Measurements from ENCODE around the gene CADPS2.

The CADPS2 gene

DNA sequence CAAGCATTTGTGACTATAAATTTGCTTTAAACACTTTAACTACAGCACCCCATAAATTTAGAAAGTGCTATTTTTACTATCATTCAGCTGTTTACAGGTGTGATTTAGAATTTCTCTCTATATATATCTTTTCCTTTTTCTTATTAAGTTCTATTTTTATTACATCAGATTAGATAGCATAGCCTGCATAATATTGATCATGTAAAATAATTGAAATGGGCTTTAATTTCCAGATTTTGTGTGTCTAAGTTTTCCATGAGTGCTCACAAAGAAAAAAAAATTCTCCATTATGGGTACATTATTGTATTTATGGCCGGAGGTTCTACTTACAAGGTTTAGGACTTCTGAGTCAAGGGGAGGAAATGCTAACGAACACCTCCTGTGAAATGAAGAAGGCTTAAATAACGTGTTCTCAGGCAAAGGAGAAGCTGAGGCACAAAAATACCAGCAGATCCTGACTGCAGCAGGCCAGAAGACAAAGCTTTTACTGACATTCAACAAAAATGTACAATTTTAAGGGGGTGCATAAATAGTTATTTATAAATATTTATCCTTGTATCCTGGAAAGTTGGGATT lies 301.5 kb downstream of the CADPS2 start:
- no peak for DNase-seq

DNA sequence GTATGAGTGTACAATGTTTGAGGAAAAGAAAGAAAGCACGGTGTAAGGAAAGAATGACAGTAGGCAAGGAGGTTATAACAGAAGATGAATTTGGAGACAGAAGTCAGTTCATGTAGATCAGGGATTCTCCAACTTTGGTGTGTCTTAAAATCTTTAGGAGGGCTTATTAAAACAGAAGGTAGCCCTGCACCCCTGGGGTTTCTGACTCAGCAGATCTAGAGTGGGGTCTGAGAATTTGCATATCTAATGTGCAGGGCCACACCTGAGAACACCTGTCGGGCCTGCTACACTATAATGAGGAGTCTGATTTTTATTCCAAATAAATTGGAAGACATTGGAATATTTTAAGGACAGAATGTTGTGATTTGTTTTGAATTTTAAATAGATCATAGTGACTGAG lies 307.9 kb downstream of the CADPS2 start:
- no peak for DNase-seq

DNA sequence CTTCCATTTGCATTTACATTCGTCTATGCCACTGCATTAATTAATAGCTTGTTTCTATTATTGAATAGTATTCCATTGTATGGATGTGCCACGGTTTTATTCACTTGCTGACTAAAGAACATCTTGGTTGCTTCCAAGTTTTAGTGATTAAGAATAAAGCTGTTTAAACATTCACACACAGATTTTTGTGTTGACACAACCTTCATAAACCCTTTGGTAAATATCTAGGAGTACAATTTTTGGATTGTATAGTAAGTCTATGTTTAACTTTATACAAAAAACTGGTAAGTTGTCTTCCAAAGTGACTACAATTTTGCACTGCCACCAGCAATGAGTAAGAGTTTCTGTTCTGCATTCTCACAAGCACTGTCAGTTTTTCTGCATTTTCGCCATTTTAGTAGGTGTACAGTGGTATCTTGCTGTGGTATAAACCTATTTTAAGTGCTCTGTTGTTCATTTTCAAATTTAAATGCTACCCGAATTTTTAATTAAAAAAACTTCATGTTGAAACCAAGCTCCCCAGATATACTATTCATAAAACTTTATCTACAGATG lies 308.7 kb downstream of the CADPS2 start:
- no peak for DNase-seq

DNA sequence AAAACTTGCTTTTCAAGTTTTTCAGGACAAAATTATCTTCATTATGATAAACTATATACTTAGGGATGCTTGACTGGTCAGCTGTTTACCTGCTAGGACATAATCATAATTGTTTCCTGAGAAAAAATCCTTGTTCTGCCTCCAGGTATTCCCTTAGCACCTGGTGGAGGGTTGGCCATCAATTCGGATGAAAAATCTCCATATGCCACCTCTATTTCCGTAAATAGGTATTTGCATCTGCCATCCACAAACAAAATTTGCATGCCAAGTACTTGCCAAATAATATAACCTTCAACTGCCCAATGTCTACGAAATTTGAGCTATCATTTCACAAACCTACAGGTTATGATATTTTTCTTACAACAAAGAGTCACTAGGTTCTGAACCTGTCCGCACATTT lies 313.6 kb downstream of the CADPS2 start:
- DNase-seq: no peak

DNA sequence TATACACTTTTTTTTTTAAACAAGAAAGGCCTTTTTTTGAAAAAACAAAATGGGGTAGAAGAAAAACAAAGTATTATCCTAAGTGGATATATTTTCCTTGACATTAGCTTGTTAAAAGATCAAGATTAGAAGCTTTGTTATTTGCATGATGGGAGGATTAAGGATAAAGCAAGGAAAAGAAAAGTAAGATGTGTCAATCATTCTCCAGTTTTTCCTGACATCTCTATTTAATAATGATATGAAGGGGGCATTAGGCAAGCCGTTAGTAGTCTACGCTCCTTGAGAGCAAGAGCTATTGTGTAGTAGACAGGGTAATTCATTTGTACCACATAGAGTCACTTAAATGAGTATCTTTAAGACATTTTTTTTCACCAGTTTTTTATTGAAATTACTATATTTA lies 324.9 kb downstream of the CADPS2 start:
- DNase-seq: no peak

DNA sequence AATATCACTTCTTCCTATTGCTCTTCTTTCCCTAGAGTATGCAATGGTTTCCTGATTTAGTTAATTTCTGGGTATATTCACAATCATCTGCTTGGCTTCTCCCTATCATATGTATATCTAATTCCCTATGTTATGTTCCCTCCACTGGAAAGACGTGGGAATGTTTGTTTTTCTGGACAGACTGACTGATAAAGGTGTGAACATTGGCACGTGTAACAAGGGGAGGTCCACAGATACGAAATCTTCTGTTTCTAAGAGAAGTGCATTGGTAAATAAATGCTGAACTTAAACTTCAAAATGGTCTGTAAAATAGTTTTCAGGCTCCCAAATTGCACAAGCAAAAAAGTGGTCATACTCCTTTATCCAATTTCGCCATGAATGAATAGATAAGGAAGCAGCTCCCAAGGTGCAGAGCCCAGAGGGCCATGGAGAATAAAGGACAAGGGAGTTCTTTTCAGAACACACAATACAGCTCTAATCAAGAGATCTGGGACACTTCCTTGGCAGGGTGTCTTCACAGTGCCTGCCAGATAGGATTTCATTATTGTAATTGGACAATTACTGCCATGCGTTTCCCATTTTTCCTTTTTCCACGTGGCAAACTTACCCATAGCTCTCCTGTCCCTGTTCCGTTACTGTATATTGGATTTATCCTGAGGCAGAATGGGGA lies 329.3 kb downstream of the CADPS2 start:
- no peak for DNase-seq

DNA sequence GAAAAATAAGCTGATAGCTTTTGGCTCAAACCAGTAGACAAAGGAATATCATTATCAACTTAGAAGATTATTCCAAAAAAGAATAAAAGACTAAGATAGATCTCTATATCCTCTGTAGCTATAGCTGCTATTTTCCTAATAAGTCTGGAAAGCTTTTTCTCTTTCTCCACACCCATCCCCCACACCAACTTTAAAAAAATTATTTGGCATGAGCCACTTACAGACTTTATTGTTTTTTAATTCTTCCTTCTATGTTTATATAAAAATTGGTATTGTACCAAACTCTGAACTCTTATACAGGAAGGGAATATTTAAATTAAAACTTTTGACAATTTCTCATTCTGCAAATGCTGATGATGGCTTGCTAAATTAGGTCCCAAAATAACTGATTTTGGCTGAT lies 330.0 kb downstream of the CADPS2 start:
- DNase-seq: no peak

DNA sequence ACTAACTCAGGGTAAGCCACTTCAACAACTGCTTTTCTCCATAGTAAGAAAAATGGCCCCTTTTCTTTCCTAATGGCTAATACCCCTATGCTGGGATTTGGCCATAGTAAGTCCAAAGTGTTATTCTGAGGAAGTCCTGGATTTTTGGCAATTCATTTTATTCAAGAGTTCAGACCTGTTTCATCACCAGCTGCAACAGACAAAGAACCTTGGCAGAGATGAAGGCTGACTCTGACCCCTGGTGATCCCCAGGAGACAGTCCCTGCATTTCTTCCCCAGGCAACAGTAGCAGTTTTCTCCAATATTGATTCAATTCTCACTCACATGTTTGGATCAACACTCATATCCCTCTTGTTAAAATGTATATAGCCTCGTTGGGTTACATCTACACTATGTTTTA lies 332.5 kb downstream of the CADPS2 start:
- DNase-seq: no peak

DNA sequence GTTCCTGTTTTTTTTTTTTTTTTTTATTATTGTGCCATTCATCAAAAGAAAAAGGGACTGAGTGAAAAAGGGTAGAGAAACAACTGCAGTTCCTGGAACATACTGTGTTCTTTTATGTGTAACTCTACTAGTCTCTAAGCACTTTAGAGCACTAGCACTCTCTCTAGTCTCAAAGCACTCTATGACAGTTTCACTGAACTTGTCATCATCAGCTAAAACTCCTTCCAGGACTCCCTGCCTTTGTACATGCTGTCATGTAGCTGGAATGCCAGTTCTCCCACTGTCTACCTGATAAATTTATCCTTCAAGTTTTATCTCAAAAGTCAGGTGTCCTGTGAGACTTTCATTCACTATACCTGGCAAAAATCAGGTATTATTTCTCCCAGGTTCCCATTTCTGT lies 333.5 kb downstream of the CADPS2 start:
- no peak for DNase-seq

DNA sequence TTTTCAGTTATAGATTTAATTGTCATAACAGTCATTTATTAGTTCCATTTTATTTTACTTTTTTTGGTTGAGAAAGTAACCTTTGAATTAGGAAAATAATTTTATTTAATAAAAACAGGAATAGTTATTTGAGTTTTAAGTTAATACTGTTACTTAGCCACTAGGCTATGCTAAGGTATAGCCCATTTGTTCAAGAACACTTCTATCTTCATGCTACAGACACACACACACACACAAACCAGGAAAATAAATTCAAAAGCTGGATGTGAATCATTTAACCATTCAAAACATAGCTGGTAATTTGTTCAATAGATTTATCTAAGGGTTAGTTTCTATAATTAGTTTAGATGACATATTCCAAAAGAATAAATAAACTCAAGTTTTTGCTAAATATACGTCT lies 335.7 kb downstream of the CADPS2 start:
- no peak for DNase-seq

DNA sequence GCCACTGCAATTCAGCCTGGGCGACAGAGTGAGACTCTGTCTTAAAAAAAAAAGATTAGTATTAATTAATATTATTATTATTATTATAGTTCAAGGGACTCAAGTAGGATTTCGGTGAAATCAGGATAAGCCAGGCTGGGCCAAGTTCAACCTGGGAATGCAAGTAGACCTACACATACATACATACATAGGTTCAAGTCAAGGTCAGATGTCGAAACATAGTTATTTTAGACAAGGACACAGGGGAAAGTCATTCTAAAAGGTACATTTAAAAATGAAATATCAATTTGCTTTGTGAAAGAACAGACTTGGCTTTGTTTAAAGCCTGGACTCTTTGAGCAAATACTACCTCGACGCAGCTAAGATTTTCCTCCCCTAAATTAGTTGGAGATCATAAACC lies 336.7 kb downstream of the CADPS2 start:
- DNase-seq: no peak

DNA sequence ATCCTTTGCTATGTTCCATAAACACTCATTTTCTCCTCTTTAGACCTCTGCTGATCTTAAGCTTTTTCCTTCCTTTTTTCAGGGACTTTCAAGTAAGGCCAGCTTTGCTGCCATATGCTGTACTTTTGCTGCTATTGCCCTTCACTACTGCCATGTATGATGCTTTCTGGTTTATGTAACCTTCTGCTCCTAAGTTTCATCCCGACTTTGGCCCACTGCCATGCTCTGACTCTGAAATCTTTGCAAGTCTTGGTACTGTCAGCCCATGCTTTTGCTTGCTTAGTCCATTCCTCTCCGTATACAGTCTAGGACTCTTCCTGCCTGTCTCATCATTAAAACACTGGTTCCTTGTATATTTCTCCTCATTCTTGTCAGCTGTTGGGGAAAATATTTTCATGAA lies 339.8 kb downstream of the CADPS2 start:
- no peak for DNase-seq

DNA sequence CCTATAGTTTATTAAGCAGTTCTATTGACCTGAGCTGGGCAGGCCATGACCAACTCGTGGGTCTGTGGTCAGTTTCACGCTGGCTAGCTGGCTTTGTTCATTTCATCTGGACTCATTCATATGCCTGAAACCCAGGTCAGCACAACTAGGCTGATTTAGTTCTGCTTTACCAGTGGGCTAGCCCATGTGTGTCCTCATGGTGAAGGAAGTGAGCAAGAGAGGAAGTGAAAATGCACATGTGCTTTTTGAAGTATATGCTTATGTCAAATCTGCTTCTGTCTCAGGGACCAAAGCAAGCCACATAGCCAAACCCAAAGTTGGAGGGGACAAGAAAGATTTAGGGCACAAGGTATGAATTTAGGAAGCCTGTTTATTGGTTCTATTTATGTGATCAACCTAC lies 341.8 kb downstream of the CADPS2 start:
- DNase-seq: no peak

DNA sequence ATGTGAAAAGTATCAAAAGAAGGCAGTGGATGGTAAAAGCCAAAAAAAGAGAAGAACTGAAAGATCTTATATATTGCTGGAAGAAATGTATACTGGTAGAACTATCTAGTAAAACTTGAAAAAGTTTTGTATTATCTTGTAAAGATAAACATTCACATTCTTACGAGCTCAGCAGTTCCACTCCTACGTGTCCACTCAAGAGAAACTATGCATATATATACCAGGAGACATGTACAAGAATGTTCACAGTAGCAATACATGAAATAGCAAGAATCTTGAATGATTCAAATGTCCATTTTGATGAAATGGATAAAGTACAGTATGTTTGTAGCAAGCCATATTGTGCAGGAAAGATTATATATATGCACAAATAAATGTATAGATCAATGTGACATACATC lies 342.4 kb downstream of the CADPS2 start:
- DNase-seq: no peak

DNA sequence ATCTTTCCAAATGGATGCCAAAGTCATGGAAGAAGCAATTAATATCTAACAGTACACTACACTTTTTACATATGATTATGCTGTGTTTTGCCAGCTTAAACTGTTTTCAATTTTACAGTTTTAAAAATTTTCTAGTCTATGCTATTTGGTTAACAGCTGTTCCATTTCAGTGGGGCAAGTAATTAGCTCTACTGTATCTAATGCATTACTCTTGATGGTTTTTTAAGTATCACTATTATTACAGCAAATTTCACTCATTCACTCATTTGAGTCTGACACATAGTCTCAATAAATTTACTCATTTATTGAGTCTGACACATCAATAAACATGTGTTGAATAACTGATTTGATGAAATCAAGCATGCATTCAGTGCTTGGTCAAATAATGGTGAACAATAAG lies 343.1 kb downstream of the CADPS2 start:
- no peak for DNase-seq

DNA sequence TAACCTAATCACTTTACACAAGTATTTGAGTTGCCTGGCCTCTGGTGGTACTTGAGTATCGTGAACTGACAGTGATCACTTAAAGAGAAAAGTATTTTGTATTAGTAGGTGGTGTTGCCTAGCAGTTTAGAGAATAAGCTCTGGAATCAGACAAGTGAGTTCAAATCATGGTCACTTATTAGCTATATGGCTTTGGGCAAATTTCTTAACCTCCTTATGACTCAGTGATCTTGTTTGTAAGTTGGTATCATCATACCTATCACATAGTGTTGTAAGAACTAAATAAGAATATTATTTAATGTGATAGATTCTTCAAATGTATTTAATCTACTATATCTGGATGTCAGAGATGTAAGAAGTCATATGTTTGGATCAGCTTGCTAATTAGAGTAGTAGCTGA lies 351.2 kb downstream of the CADPS2 start:
- DNase-seq: no peak

DNA sequence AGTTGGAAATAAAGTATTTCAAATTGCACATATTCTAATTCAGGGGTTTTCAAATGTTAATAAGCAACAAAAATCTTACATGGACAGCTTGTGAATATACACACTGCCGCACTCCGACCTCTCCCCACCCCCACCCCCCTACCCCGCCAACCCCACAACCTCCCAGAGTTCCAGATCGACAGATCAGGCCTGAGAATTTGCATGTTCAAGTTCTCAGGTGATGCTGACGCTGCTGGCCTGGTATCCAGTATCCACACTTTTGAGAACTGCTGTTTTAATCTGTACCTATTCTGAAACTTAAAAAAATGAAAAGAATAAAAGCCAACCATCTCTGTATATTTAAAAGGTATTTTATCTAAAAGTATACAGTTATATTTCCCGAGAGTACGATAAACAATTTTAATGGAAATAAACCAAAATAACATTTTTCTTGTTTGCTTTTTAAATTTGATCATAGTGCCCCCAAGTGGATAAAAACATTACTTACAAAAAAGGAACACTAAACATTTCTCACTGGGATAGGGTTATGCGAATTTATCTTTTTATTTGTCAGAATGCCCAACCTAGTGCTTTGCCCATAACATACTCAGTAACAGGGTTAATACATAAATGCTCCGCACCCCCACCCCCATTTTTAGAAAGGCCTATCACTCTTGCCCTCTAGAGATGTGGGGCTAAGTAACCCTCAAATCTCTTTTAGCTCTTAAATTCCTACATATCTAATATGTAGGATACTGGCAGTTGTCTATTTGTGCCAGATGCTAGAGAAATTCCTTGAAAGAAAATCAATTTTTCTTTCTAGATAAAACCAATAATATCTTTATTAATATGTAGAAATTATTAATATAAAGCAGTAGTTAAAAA lies 353.6 kb downstream of the CADPS2 start:
- DNase-seq: no peak

DNA sequence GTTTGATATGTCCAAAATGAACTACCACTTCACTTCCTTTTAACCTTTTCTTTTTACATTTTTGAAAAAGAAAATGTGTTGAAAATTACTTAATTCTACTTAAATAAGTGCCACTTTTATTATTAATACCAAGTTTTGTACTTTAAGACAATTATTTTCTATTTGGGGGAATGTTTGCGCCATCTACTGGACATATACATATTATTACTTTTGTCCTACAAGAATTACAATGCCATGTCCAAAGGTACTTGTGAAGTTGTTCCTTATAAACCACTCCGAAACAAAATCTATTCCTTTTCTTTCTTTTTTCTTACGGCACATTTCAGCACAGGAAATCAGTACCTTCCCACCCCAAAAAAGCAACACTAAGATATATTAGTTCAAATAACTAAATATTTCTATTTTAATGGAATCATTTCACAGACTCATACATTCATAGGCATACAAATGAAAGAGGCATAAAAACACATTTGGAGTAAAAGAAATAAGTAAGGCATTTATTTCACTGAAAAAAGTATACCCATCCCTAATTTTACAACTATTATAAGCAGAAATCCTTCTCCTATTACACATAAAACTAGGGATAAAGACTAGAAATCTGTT lies 357.3 kb downstream of the CADPS2 start:
- DNase-seq: no peak

DNA sequence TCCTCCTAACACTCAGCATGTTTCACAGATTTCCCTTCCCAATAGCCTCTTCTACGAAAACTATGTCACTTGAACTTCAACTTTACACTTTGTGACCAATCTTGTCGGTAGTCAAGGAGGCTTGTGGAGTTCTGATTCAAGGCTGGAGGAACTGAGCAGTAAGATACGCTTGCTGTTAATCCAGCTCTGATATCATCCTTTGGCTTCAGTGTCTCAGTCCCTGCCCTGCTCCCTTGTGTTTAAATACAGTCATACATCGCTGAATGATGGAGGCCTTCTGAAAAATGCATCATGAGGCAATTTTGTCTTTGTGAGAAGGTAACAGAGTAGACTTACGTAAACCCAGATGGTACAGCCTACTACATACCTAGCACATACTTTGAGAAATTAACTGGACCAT lies 360.9 kb downstream of the CADPS2 start:
- DNase-seq: no peak

DNA sequence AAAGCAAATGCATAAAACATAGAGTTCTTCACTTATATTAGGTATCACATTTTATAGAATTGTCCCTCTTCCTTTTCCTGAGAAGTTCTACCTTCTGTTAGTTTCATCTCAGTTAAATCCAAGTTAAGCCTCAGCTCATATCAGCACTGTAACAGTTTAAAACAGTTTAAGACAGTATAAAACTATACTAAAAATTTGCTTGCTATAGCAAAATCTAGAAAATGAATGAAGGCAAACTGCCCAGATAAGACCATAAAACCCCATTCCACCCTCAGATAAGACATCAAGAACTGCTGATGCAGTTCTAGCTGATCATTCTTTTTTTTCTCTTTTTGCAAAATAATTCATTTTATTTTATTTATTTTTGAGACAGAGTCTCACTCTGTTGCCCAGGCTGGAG lies 364.5 kb downstream of the CADPS2 start:
- no peak for DNase-seq

DNA sequence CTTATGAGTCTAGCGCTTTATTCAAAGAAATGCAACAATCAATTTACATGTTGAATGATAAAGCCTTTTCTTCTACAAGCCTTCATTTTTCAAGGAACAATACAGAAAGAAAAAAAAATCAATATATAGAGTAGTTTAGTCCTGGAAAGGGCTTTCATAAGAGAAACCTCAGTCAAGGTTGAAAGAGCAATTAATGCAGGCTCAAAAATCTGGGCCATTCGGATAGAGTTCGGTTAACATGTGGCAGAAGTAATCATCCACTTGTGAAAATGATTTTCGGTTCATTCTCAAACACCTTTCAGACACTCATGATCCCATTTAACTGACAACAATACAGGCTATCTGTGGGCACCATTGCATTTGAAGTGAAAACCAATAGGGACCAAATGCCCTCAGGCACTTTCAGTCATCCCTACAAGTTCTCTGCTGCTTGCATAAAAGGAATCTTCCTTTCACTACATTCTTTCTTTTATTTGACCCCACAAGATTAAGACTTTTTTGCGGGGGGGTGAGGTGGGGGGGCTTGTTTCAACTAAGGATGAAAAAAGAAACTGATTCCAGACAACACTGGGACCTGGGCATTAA lies 365.2 kb downstream of the CADPS2 start:
- no peak for DNase-seq

DNA sequence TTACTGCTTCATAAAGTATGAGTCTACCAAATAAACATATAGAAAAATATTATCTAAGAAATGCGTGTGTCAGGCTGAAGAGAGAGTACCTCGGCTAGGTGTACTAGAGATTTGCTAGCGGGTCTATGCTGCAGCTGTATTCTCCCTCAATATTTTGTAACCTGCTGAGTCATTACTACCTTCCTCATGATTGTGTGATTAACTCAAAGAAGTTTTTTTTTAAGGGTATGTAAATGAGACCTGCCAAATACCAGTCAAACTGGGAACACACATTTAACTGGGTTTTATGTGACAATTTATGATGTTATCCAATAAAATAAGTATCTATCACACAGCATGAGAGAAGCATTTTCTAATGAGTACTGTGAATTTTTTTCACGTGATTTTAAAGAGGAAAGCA lies 367.8 kb downstream of the CADPS2 start:
- no peak for DNase-seq

DNA sequence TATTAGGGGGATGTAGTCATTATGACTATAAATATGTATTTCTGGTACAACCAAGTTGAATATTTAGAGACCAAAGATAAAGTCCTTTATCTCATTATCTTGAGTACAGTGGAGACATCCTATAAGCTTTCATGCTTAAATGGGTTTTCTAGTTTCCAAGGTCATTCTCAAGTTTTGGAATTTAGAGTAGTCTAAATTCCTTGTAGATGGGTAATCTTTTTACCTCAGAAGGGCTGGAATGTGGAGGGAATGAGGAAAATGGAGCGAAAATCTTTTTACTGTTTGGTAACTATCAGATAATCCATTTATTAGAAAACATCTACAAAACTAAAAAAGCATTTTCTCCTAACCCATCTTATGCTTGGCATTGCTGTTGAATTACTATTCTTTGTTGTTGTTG lies 368.7 kb downstream of the CADPS2 start:
- DNase-seq: no peak

Data from DMS 273 treated with DMSO at 0.1 percent for 48 hours (cell line).